GM23338 (cell line): ENCODE data around the gene CAT.

ENCODE experiments used
- CREB1 ChIP-seq: fragments of 250-450 bp; sonication (Bioruptor Pico); IDR thresholded peaks from 2 replicates; pipeline ENCODE4 v1.5.0; 2020; ENCODE audit warnings: low read depth, mild to moderate bottlenecking, moderate library complexity
- ETS1 ChIP-seq: IDR thresholded peaks from 2 replicates; pipeline ENCODE4 v1.6.1; 2016; ENCODE audit warnings: antibody characterized with exemption
- EZH2 ChIP-seq: fragments of 200-600 bp; sonication (generic); IDR thresholded peaks from one replicate; pipeline ENCODE4 v1.8.0; 2017; ENCODE audit warnings: antibody characterized with exemption, mild to moderate bottlenecking, low read depth; ENCODE audit not compliant: unreplicated experiment
- EZH2phosphoT487 ChIP-seq: fragments of 200-600 bp; sonication (generic); IDR thresholded peaks from one replicate; pipeline ENCODE4 v1.8.1; 2018; ENCODE audit warnings: antibody characterized with exemption; ENCODE audit not compliant: unreplicated experiment
- NANOG ChIP-seq: IDR thresholded peaks from 2 replicates; pipeline ENCODE4 v1.6.1; 2016; ENCODE audit warnings: antibody characterized with exemption, borderline replicate concordance
- POLR2AphosphoS5 ChIP-seq: IDR thresholded peaks from 2 replicates; pipeline ENCODE4 v1.6.1; 2016; ENCODE audit warnings: antibody characterized with exemption, low read depth
- REST ChIP-seq: IDR thresholded peaks from one replicate; pipeline ENCODE4 v1.6.1; 2018; ENCODE audit warnings: antibody characterized with exemption; ENCODE audit not compliant: unreplicated experiment
- ZNF331 ChIP-seq: fragments of 250-450 bp; sonication (Bioruptor Pico); IDR thresholded peaks from 2 replicates; pipeline ENCODE4 v1.5.0; 2020; ENCODE audit warnings: low read depth, mild to moderate bottlenecking, moderate library complexity
- TF ChIP-seq, protein P1 (sequence below), 2 experiments: fragments of 200-600 bp in 1 of 2; sonication (generic) in 1 of 2; conservative IDR thresholded peaks; 2 replicates each; pipeline versions ENCODE4 v1.5.1 to v1.6.1; 2016 to 2017; ENCODE audit warnings: antibody characterized with exemption in 2 of 2, low read depth in 2 of 2, mild to moderate bottlenecking in 2 of 2, moderate library complexity in 1 of 2

DNA sequence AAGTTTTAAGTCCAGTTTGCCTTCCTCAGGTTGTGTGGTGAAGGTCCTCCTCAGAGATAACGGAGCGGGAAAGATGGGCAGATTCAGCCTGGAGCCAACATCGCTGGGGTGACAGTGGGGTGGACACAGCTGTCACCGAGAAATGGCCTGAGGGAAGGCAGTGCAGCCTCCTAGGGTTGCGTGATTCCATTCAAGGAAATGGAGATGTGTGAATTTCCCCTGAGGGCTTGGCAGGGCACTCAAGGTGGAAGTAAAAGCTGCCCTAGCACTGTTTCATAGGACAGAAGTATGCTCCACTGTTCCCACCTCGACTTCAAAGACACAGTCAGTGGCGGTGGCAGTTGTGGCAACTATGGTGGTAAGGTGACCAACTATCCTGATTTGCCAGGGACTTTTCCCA is 15.4 kb upstream of the CAT start:
- no peak for TF ChIP-seq POLR2AphosphoS5
- no peak for TF ChIP-seq ZNF331 (CRISPR knock-in tag)
- TF ChIP-seq, protein P1, sequence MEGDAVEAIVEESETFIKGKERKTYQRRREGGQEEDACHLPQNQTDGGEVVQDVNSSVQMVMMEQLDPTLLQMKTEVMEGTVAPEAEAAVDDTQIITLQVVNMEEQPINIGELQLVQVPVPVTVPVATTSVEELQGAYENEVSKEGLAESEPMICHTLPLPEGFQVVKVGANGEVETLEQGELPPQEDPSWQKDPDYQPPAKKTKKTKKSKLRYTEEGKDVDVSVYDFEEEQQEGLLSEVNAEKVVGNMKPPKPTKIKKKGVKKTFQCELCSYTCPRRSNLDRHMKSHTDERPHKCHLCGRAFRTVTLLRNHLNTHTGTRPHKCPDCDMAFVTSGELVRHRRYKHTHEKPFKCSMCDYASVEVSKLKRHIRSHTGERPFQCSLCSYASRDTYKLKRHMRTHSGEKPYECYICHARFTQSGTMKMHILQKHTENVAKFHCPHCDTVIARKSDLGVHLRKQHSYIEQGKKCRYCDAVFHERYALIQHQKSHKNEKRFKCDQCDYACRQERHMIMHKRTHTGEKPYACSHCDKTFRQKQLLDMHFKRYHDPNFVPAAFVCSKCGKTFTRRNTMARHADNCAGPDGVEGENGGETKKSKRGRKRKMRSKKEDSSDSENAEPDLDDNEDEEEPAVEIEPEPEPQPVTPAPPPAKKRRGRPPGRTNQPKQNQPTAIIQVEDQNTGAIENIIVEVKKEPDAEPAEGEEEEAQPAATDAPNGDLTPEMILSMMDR (conservative IDR thresholded peaks at IDR 0.05; ENCODE audit: low read depth in 2 of 2), result no peak
- no peak for TF ChIP-seq ETS1
- no peak for TF ChIP-seq EZH2
- no peak for TF ChIP-seq CREB1 (CRISPR knock-in tag)
- no peak for TF ChIP-seq REST
- no peak for TF ChIP-seq NANOG
- TF ChIP-seq EZH2phosphoT487, result no peak
